Panc1 (cell line): ENCODE results near the gene CA5A. TPM values are rescaled to one million over a fixed set of nuclear protein-coding genes. Genes with fewer than 3 reads are reported as not detected.

Experiments
- ATAC-seq: fragments of 200-7000 bp; cut with Tn5 transposase; 2 replicates; pipeline ENCODE4 v1.9.1; 2020; ENCODE audit warnings: mild to moderate bottlenecking, moderate library complexity
- BruUV-seq: library from RNA; stranded (reverse); fragments of 400-500 nt; replicated peaks from 2 replicates; lab custom pipeline; 2021; lab: Mats Ljungman, UMichigan
- CTCF ChIA-PET: fragments of 300-600 bp; sonication (Branson Sonifier 250); formaldehyde crosslinking; loops from one replicate; lab custom pipeline; 2022; ENCODE audit warnings: antibody characterized with exemption; lab: Charles Lee
- POLR2A ChIA-PET: fragments of 300-600 bp; sonication (Branson Sonifier 250); formaldehyde crosslinking; loops from one replicate; lab custom pipeline; 2022; ENCODE audit warnings: antibody characterized with exemption; lab: Charles Lee
- DNase-seq: peaks from one replicate; pipeline ENCODE4 v3.0.0-alpha.2; 2010; ENCODE audit warnings: low read depth, low spot score
- H3K27ac ChIP-seq: 2 replicates; pipeline ENCODE4 v1.5.1; 2011; ENCODE audit warnings: mild to moderate bottlenecking, low read length, inconsistent platforms
- H3K27me3 ChIP-seq: fragments of 200-500 bp; sonication (Bioruptor generic); 2 replicates; pipeline ENCODE4 v1.6.0; 2014; ENCODE audit warnings: low read length, inconsistent platforms; ENCODE audit not compliant: control insufficient read depth, insufficient read depth
- H3K36me3 ChIP-seq: fragments of 200-500 bp; sonication (Bioruptor generic); 2 replicates; pipeline ENCODE4 v1.5.1; 2014; ENCODE audit warnings: inconsistent platforms, mild to moderate bottlenecking, low read length, moderate library complexity; ENCODE audit not compliant: control insufficient read depth, insufficient read depth
- H3K4me1 ChIP-seq: 2 replicates; pipeline ENCODE4 v1.5.1; 2011; ENCODE audit warnings: inconsistent platforms, mild to moderate bottlenecking, low read length, moderate library complexity; ENCODE audit not compliant: control insufficient read depth, insufficient read depth
- H3K4me3 ChIP-seq, 2 experiments: 2 replicates each; pipeline ENCODE4 v1.5.1; 2011 to 2012; ENCODE audit warnings: low read depth in 2 of 2, low read length in 2 of 2, mild to moderate bottlenecking in 2 of 2, inconsistent platforms in 1 of 2, moderate library complexity in 1 of 2
- H3K9me3 ChIP-seq: fragments of 200-500 bp; sonication (Bioruptor generic); 2 replicates; pipeline ENCODE4 v1.5.1; 2014; ENCODE audit warnings: low read depth, mild to moderate bottlenecking, inconsistent platforms, low read length, moderate library complexity; ENCODE audit not compliant: control insufficient read depth, insufficient read depth
- POLR2AphosphoS5 ChIP-seq: IDR thresholded peaks from 2 replicates; pipeline ENCODE4 v1.6.1; 2012; ENCODE audit warnings: mild to moderate bottlenecking, low read depth, low read length, moderate library complexity
- SIN3A ChIP-seq: IDR thresholded peaks from 2 replicates; pipeline ENCODE4 v1.6.1; 2012; ENCODE audit warnings: low read depth, mild to moderate bottlenecking, low read length, moderate library complexity, borderline replicate concordance; ENCODE audit not compliant: insufficient read depth
- TCF7L2 ChIP-seq: IDR thresholded peaks from 2 replicates; pipeline ENCODE4 v1.6.1; 2011; ENCODE audit warnings: mild to moderate bottlenecking, low read depth, low read length, inconsistent platforms
- in situ Hi-C: cut with HindIII; loops from 2 replicates; pipeline ENCODE4 v1.10.0; 2016; ENCODE audit warnings: low sequenced_read_pairs, low pct_unique_long_range_greater_than_20kb
- intact Hi-C: fragments of 100-400 bp; cut with micrococcal nuclease; formaldehyde crosslinking; loops from one replicate; pipeline ENCODE4 v1.10.0; 2022; ENCODE audit not compliant: unreplicated experiment
- total RNA-seq: library from RNA; stranded (reverse); gene quantifications from one replicate; pipeline ENCODE4 v1.2.1, GENCODE V29; 2021; ENCODE audit not compliant: unreplicated experiment
- TF ChIP-seq, protein P1 (sequence below), 2 experiments: IDR thresholded peaks; 2 replicates each; pipeline ENCODE4 v1.6.1; 2011 to 2012; ENCODE audit warnings: low read depth in 2 of 2, control low read depth in 1 of 2, low read length in 1 of 2, mild to moderate bottlenecking in 1 of 2, moderate library complexity in 1 of 2; ENCODE audit not compliant: insufficient read depth in 1 of 2
- TF ChIP-seq, protein P2 (sequence below): fragments of 450-650 bp; IDR thresholded peaks from 2 replicates; pipeline ENCODE4 v1.5.1; 2017; ENCODE audit warnings: mild to moderate bottlenecking

CA5A gene
- total RNA-seq, 1 experiment from 2014 or later = not detected

DNA sequence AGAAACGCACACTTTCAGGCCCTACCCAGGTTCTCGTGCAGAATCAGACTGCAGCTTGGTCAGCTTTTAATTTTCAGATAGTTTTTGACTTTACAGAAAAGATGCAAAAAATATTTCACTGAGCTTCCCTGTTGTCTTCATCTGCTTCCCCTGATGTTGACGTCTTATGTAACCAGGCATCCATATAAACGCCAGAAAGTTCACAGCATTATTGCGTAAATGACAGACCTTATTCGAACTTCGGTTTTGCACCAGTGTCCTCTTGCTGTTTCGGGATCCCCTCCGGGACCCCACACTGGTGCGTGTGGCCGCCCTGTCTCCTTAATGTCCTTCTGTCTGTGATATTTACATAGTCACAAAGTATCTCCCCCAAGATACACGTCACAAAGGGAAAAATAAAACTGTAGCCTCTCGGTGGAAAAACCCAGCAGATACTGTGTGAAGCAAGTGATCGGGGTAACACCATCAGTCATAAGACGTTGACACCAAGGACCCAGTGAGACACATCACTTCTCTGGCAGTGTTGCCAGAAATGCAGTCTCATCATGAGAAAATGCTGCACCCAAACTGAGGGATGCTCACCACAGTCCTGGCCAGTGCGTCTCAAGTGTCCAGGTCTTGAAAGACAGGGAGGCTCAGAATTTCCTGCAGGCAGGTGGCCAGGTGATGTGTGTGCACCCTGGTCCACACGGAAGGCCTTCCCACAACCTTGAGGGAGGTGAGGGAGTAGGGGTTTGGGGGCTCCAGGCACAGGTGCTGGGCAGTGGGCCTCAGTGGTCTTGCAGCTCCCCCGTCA is 19.2 kb upstream of the CA5A start:
- ATAC-seq = no peak
- Histone ChIP-seq H3K9me3 (no peaks in the 10 kb centered on the region), H3K36me3 (peaks cover 10% of the 10 kb centered on the region; the same call in 1 of the 2 replicates), H3K4me1 (peaks cover 17% of the 10 kb centered on the region), H3K27ac (no peak overlapping the region), H3K27me3 (no peaks in the 10 kb centered on the region), H3K4me3 (no peak overlapping the region)
- intact Hi-C loops (no loop called here), in situ Hi-C loops (no loop called here)
- no peak for DNase-seq
- TF ChIP-seq, protein P1, sequence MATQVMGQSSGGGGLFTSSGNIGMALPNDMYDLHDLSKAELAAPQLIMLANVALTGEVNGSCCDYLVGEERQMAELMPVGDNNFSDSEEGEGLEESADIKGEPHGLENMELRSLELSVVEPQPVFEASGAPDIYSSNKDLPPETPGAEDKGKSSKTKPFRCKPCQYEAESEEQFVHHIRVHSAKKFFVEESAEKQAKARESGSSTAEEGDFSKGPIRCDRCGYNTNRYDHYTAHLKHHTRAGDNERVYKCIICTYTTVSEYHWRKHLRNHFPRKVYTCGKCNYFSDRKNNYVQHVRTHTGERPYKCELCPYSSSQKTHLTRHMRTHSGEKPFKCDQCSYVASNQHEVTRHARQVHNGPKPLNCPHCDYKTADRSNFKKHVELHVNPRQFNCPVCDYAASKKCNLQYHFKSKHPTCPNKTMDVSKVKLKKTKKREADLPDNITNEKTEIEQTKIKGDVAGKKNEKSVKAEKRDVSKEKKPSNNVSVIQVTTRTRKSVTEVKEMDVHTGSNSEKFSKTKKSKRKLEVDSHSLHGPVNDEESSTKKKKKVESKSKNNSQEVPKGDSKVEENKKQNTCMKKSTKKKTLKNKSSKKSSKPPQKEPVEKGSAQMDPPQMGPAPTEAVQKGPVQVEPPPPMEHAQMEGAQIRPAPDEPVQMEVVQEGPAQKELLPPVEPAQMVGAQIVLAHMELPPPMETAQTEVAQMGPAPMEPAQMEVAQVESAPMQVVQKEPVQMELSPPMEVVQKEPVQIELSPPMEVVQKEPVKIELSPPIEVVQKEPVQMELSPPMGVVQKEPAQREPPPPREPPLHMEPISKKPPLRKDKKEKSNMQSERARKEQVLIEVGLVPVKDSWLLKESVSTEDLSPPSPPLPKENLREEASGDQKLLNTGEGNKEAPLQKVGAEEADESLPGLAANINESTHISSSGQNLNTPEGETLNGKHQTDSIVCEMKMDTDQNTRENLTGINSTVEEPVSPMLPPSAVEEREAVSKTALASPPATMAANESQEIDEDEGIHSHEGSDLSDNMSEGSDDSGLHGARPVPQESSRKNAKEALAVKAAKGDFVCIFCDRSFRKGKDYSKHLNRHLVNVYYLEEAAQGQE (IDR thresholded peaks at IDR 0.05; ENCODE audit: insufficient read depth in 1 of 2, low read depth in 2 of 2, low read length in 1 of 2) = no peak
- TF ChIP-seq POLR2AphosphoS5 (no peak), SIN3A (no peak), TCF7L2 (no peak)
- TF ChIP-seq, protein P2, sequence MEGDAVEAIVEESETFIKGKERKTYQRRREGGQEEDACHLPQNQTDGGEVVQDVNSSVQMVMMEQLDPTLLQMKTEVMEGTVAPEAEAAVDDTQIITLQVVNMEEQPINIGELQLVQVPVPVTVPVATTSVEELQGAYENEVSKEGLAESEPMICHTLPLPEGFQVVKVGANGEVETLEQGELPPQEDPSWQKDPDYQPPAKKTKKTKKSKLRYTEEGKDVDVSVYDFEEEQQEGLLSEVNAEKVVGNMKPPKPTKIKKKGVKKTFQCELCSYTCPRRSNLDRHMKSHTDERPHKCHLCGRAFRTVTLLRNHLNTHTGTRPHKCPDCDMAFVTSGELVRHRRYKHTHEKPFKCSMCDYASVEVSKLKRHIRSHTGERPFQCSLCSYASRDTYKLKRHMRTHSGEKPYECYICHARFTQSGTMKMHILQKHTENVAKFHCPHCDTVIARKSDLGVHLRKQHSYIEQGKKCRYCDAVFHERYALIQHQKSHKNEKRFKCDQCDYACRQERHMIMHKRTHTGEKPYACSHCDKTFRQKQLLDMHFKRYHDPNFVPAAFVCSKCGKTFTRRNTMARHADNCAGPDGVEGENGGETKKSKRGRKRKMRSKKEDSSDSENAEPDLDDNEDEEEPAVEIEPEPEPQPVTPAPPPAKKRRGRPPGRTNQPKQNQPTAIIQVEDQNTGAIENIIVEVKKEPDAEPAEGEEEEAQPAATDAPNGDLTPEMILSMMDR = no peak
- CTCF ChIA-PET = no interaction called here
- POLR2A ChIA-PET = no interaction called here
- BruUV-seq = no TSS peak

DNA sequence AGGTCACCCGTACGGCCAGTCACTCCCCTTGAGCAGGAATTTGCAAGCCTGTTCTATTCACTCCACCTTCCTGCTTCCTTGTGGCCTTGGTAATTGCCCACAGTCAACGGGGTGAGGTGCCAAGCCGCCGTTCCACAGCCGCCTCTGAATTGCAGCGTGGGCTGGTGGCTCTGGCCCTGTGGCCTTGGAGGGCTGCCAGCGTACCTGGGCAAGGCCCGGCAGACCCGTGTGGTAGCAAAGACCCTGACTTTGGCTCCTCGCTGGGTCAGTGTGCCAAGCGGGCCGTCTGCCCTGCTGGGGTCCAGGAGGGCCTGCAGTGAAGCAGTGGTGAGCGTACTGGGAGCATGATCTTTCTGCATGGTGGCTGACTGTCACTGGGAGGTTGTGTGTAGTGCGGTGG is 18.5 kb upstream of the CA5A start:
- H3K9me3 ChIP-seq = no peaks in the 10 kb centered on the region
- H3K27ac ChIP-seq = no peak overlapping the region
- H3K4me1 ChIP-seq = peaks cover 17% of the 10 kb centered on the region
- ATAC-seq = no peak
- intact Hi-C loops = no loop called here
- no peak overlapping the region for H3K4me3 ChIP-seq
- H3K27me3 ChIP-seq = no peaks in the 10 kb centered on the region
- H3K36me3 ChIP-seq = peaks cover 10% of the 10 kb centered on the region; the same call in 1 of the 2 replicates
- ChIA-PET CTCF (no interaction called here), POLR2A (no interaction called here)
- no TSS peak for BruUV-seq
- in situ Hi-C loops = no loop called here
- TF ChIP-seq, protein P2 = no peak
- TF ChIP-seq, protein P1 (IDR thresholded peaks at IDR 0.05; ENCODE audit: insufficient read depth in 1 of 2, low read depth in 2 of 2, low read length in 1 of 2) = no peak
- no peak for TF ChIP-seq TCF7L2
- no peak for TF ChIP-seq POLR2AphosphoS5
- TF ChIP-seq SIN3A = no peak
- DNase-seq = no peak
